AG09319 (cell line): Measurements from ENCODE around the gene THSD4.
A peak's percentile ranks its signal among the peaks of the same experiment; 100 is the strongest.

ENCODE experiments used
- DNase-seq: peaks from one replicate; pipeline ENCODE4 v3.0.0-alpha.2; 2010; ENCODE audit warnings: low read depth; ENCODE audit errors: extremely low read depth
- CTCF ChIP-seq: IDR thresholded peaks from 2 replicates; pipeline ENCODE4 v1.5.1; 2011; ENCODE audit warnings: low read depth, mild to moderate bottlenecking, inconsistent platforms, low read length, moderate library complexity

The THSD4 gene

GRCh38 chr15:71274448-71274798 is 159.2 kb downstream of the THSD4 start:
- no peak for TF ChIP-seq CTCF
- DNase-seq, result no peak

GRCh38 chr15:71275098-71275497 is 159.8 kb downstream of the THSD4 start:
- TF ChIP-seq CTCF, result no peak
- peak; percentile 69 for DNase-seq

DNA sequence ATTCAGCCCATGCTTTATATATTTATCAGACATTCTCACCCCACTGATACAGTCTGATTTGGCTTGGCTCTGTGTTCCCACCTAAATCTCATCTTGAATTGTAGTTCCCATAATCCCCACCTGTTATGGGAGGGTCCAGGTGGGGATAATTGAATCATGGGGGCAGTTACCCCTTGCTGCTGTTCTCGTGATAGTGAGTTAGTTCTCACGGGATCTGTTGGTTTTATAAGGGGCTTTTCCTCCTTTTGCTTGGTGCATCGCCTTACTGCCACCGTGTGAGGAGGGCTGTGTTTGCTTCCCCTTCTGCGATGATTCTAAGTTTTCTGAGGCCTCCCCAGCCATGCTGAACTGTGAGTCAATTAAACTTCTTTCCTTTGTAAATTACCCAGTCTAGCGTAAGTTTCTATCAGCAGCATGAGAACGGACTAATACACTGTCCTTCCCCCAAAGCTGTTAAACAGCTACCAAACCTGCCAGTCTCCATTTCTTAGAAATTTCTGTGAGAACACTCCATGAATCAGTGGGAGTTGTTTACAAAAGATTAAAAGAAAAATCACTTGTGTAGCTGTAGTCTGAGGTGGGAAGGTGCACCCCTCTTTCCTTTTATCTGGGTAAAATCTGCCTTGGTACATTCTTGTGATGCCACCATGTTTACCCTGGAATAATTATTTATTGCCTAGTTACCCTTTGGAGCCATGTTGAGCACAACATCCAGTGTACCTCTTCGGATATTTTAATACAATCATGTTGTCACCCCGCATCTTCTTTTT is 160.5 kb downstream of the THSD4 start:
- TF ChIP-seq CTCF, result no peak
- DNase-seq, result no peak

- TF ChIP-seq CTCF, result no peak
- no peak for DNase-seq
Observed at GRCh38 chr15:71276336-71276665, 161.0 kb downstream of the THSD4 start.

- TF ChIP-seq CTCF, result no peak
- DNase-seq, result peak; percentile 90
Observed at GRCh38 chr15:71278989-71279756, 163.9 kb downstream of the THSD4 start.

- no peak for DNase-seq
- no peak for TF ChIP-seq CTCF
Observed at GRCh38 chr15:71279757-71280141, 164.5 kb downstream of the THSD4 start.

DNA sequence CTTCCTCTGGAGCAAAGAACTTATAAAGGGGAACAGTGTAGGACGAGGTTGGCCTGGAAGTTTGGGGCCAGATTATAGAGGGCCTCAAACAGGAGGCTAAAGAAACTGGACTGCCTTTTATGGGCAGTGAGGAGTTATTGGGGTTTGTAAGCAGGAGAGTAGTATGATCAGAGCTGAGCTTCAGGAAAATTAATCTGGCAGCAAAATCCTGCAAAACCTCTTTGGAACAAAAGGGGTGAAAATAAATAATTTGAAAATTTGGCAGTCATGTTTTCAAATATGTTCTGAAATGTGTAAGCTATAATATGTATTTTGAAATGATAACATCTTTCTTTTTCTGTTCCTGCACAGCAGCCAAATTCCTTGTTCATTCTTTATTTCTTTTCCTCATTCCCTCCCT is 164.9 kb downstream of the THSD4 start:
- no peak for TF ChIP-seq CTCF
- DNase-seq, result no peak
